22Rv1 (cell line): Measurements from ENCODE around the gene PLCB4.

Experiments
- ZFX ChIP-seq: fragments of 450-650 bp; IDR thresholded peaks from 2 replicates; pipeline ENCODE4 v1.6.1; 2017; ENCODE audit warnings: antibody characterized with exemption, borderline replicate concordance
- TF ChIP-seq, protein P1 (sequence below): fragments of 450-650 bp; IDR thresholded peaks from 2 replicates; pipeline ENCODE4 v1.5.1; 2017; ENCODE audit warnings: mild to moderate bottlenecking

GRCh38 chr20:9400171-9401025 lies 331.5 kb downstream of the PLCB4 start:
- TF ChIP-seq, protein P1, sequence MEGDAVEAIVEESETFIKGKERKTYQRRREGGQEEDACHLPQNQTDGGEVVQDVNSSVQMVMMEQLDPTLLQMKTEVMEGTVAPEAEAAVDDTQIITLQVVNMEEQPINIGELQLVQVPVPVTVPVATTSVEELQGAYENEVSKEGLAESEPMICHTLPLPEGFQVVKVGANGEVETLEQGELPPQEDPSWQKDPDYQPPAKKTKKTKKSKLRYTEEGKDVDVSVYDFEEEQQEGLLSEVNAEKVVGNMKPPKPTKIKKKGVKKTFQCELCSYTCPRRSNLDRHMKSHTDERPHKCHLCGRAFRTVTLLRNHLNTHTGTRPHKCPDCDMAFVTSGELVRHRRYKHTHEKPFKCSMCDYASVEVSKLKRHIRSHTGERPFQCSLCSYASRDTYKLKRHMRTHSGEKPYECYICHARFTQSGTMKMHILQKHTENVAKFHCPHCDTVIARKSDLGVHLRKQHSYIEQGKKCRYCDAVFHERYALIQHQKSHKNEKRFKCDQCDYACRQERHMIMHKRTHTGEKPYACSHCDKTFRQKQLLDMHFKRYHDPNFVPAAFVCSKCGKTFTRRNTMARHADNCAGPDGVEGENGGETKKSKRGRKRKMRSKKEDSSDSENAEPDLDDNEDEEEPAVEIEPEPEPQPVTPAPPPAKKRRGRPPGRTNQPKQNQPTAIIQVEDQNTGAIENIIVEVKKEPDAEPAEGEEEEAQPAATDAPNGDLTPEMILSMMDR, result no peak
- no peak for TF ChIP-seq ZFX
